MM.1S (cell line): ENCODE measurements around the gene NR1H3.

ENCODE experiments used
- CTCF ChIP-seq: fragments of 300-600 bp; sonication (generic); IDR thresholded peaks from 2 replicates; pipeline ENCODE4 v1.5.1; 2016; ENCODE audit warnings: antibody characterized with exemption, low read length, mixed read lengths
- EZH2 ChIP-seq: fragments of 300-600 bp; sonication (generic); optimal IDR thresholded peaks from 2 replicates; pipeline ENCODE3; 2017; ENCODE audit warnings: low read depth, mild to moderate bottlenecking, antibody characterized with exemption, low read length, mixed read lengths
- EZH2phosphoT487 ChIP-seq: fragments of 300-600 bp; sonication (generic); IDR thresholded peaks from 2 replicates; pipeline ENCODE4 v1.6.1; 2018; ENCODE audit warnings: antibody characterized with exemption, low read length

- no peak for TF ChIP-seq CTCF
- TF ChIP-seq EZH2, result no peak
- TF ChIP-seq EZH2phosphoT487, result no peak
These were observed at the start of gene NR1H3 for GRCh38 chr11:47257517-47258316.
